Stimulated activated CD8-positive, alpha-beta memory T cell treated with anti-CD3 and anti-CD28 coated beads, Interleukin-15, amount 100 ng/mL, for 24 hours (primary cell): Measurements from ENCODE around the gene SENP7.
"Not testable (repeated sequence)": the region's sequence is repeated elsewhere in the genome, so short reads cannot be mapped to it uniquely, and the experiment has no call there.

Source experiments
- DNase-seq: peaks from one replicate; pipeline ENCODE4 v3.0.0-alpha.2; 2020; ENCODE audit warnings: low read depth

Gene SENP7

DNA sequence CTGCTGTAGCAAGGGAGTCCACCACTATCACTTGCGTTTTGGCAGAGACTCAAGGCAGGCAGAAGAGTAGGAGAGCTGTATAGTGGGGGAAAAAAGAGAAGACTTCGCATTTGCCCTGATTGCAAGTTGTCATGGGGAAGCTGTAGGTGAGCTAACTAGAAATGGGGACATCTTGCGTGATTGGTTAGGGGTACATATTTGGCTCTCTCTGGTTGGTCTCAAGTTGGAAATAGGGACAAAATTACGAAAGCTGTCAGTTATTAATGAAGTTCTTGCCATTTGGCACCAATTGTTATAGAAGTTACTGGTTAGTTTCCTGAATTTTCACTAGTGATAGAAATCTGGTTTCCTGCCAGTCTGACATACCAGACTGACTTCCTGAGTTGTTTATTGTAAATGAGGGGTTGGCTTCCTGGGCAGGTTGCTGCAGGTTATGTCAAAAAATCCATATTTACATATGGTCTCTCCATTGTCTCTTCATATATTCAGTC lies 8.2 kb upstream of the SENP7 start:
- DNase-seq: no peak

DNA sequence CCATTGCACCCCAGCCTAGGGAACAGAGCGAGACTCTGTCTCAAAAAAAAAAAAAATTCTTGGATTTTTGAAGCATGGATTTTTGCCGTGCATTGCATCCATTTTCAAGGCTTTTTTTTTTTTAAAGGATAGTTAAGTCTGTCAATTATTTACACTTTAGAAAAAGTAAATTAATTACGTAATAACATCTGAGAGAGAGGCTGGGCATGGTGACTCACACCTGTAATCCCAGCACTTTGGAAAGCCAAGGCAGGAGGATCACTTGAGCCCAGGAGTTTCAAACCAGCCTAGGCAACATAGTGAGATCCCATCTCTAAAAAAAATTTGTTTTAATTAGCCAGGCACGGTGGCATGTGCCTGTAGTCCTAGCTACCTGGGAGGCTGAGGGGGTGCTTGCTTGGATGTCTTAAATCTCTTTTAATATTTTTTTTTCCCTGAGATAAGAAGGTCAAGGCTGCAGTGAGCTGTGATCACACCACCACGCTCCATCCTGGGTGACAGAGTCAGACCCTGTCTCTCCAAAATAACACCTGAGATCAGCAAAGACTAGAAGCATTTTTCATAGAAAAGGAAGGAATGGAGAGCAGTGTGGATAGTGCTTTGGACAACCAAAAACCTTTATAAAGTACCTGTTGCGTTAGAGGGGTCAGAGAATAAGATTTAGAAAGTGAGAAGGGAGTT lies 6.8 kb upstream of the SENP7 start:
- DNase-seq: no peak

- no peak for DNase-seq
Measured at GRCh38 chr3:101518421-101518871, 5.4 kb upstream of the SENP7 start.

DNA sequence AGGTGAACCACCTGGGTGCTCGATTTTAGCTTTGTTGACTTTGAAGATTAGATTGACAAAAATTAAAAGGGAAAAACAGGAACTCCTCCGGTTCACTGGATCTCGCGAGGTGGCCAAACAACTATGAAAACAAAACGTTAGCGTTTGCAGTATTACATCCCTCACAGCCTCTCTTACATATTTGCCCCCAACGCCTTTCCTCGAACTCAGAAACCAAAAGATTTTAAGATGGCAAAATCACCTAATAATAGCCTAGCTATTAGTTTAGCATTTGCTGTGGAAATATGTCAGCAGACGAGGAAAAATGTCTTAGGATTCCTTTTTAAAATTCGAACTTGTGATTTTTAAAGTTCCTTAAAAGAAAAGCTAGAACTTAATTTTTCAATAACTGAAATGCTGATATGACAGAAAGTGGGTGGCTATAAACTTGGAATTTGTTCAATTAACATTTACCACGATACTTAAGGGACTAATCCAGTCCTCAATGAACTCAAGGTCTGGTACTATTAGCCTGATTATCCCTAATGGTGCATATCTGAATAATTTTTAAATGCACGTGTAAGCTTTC lies 491 bp upstream of the SENP7 start:
- no peak for DNase-seq

DNA sequence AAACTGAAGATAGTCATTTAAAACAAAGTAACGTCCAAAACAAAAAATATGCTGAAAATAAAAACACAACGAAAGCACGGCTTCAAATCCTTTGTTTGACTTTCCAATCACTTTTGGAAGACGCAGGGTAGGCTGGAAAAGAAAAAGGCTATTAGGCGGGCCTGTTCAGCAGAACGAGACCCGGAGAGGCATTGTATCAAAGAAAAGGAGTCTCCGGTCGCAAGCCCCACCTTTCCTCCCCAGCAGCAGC lies 691 bp downstream of the SENP7 start:
- no peak for DNase-seq

DNA sequence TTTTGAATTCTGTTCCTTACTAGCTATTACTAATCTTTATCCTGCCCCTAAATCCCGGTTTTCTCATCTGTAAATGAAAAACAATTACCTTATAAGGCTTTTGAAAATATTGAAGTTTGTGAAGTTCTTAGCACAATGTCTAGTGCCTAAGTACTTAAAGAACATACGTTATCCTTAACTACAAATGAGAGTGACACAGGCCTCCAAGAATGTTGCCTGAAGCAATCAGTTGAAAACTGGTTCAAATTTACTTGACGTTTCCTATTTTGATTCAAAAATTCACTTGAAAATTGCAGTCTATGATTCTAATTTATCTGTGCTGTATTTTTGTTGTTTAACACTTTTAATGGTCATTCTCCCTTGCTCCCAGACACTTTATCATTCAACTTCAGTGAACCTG lies 3.2 kb downstream of the SENP7 start:
- no peak for DNase-seq

- DNase-seq: no peak
Measured at GRCh38 chr3:101509281-101509680, 3.7 kb downstream of the SENP7 start.

DNA sequence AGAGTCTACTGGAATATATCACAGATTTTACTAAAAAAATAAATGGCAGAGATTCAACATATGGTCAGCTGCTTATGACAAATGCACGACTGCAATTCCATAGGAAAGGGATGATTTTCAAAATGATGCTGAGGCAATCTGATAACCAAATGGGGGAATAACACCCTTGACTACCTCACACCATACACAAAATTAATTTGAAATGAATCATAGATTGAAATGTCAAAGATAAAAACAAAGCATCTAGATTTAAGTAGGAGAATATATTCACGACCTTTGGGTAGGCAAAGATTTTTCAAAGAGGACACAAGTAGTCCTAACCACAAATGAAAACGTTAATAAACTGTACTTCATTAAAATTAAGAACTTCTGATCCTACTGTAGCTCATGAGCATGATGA lies 11.2 kb downstream of the SENP7 start:
- DNase-seq: no peak

DNA sequence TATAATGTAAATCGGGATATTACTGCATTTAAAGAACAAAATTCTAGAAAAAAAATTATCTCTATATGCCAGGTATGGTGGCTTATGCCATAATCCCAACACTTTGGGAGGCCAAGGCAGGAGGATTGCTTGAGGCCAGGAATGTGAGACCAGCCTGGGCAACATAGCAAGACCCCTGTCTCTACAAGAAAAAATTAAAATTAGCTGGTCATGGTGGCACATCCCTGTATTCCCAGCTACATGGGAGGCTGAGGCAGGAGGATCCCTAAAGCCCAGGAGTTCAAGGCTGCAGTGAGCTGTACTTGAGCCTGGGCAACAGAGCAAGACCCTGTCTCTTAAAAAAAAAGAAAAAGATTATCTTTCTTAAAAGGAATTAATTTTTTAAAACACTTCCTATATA lies 12.8 kb downstream of the SENP7 start:
- no peak for DNase-seq

DNA sequence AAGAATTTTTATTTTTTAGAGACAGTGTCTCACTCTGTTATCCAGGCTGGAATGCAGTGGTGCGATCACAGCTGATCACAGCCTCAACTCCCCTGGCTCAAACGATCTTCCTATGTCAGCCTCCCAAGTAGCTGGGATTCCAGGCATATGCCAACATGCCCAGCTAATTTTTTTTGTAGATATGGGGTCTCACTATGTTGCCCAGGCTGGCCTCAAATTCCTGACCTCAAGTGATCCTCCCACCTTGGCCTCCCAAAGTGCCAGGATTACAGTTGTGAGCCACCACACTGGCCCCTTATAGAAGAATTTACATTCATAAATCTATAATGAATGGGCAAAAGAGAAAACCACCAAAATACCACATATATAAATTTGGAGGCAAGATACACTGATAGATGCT lies 15.2 kb downstream of the SENP7 start:
- DNase-seq: no peak

- DNase-seq: no peak
Measured at GRCh38 chr3:101495552-101495951, 17.5 kb downstream of the SENP7 start.

GRCh38 chr3:101484805-101485620 lies 28.0 kb downstream of the SENP7 start:
- no peak for DNase-seq

- DNase-seq: no peak
Measured at GRCh38 chr3:101478980-101479379, 34.0 kb downstream of the SENP7 start.

DNA sequence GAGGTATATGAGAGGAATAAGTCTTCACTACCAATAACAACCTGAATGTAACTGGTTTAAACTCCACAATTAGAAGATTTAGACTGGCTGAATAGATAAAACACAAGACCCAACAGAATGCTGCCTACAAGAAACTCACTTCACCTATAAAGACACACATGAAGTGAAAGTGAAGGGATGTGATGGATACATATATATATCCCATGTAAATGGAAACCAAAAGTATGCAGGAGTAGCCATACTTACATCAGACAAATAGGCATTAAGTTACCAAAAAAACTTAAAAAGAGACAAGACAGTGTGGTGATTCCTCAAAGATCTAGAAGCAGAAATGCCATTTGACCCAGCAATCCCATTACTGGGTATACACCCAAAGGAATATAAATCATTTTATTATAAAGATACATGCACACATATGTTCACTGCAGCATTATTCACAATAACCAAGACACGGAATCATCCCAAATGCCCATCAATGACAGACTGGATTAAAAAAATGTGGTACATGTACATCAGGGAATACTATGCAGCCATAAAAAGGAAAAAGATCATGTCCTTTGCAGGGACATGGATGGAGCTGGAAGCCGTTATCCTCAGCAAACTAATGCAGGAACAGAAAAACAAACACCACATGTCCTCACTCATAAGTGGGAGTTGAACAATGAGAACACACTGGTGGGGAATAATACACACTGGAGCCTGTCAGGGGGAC lies 38.0 kb downstream of the SENP7 start:
- DNase-seq: not testable (repeated sequence)

DNA sequence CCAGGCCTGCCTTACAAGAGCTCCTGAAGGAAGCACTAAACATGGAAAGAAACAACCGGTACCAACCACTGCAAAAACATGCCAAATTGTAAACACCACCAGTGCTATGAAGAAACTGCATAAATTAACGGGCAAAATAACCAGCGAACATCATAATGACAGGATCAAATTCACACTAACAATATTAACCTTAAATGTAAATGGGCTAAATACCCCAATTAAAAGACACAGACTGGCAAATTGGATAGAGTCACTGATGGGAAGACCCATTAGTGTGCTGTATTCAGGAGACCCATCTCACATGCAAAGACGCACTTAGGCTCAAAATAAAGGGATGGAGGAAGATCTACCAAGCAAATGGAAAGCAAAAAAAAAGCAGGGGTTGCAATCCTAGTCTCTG lies 44.3 kb downstream of the SENP7 start:
- not testable (repeated sequence) for DNase-seq

DNA sequence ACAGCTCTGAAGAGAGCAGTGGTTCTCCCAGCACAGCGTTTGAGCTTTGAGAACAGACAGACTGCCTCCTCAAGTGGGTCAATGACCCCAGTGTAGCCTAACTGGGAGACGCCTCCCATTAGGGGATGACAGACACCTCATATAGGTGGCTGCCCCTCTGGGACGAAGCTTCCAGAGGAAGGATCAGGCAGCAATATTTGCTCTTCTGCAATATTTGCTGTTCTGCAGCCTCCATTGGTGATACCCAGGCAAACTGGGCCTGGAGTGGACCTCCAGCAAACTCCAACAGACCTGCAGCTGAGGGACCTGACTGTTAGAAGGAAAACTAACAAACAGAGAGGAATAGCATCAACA lies 45.7 kb downstream of the SENP7 start:
- not testable (repeated sequence) for DNase-seq

- no peak for DNase-seq
Measured at GRCh38 chr3:101466465-101467309, 46.3 kb downstream of the SENP7 start.

- DNase-seq: no peak
Measured at GRCh38 chr3:101464235-101464634, 48.8 kb downstream of the SENP7 start.

DNA sequence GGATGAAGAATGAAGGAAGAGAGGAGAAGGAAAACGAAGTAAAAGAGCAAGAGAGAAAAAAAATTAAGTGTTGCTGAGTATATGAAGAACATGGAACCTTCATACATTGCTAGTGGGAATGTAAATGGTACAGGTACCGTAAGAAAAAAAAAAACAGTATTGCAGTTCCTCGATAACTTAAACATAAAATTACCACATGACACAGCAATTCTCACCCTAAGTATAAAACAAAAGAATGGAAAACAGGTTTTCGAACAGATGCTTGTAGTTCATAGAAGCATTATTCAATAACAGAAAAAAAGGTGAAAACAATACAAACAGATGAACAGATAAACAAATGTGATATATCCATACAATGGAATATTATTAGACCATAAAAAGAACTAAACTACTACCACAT lies 51.6 kb downstream of the SENP7 start:
- no peak for DNase-seq

- no peak for DNase-seq
Measured at GRCh38 chr3:101458387-101458786, 54.6 kb downstream of the SENP7 start.

GRCh38 chr3:101454629-101455028 lies 58.4 kb downstream of the SENP7 start:
- DNase-seq: no peak

DNA sequence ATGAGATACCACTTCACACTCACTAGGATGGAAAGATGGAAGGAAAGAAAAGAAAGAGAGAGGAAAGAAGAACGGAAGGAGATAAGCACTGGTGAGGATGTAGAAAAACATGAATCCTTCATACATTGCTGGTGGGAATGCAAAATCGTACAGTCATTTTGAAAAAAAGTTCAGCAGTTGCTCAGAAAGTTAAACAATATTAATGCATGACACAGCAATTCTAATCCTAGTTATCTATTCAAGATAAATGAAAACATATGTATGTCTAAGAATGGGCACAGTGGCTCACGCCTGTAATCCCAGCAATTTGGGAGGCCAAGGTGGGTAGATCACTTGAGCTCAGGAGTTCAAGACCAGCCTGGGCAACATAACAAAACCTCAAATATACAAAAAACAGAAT lies 59.1 kb downstream of the SENP7 start:
- DNase-seq: no peak
